Peyer's patch (tissue), 4 donors: ENCODE data around the gene ARL4D.

Experiments used
- POLR2A ChIP-seq, 2 donors: fragments of 450-650 bp; IDR thresholded peaks; one replicate each; pipeline ENCODE4 v1.5.1; 2017; ENCODE audit warnings: antibody characterized with exemption in 2 of 2, mild to moderate bottlenecking in 2 of 2, moderate library complexity in 2 of 2
- TF ChIP-seq, protein P1 (sequence below), 6 experiments: fragments of 450-650 bp in 4 of 6; fragments of 200-600 bp in 2 of 6; sonication (generic) in 1 of 6; IDR thresholded peaks; one replicate each; pipeline ENCODE4 v1.5.1; 2017 to 2019; ENCODE audit warnings: antibody characterized with exemption in 6 of 6, mild to moderate bottlenecking in 3 of 6, moderate library complexity in 1 of 6

GRCh38 chr17:43367737-43368242 lies 31.0 kb upstream of the ARL4D start:
- TF ChIP-seq, protein P1, sequence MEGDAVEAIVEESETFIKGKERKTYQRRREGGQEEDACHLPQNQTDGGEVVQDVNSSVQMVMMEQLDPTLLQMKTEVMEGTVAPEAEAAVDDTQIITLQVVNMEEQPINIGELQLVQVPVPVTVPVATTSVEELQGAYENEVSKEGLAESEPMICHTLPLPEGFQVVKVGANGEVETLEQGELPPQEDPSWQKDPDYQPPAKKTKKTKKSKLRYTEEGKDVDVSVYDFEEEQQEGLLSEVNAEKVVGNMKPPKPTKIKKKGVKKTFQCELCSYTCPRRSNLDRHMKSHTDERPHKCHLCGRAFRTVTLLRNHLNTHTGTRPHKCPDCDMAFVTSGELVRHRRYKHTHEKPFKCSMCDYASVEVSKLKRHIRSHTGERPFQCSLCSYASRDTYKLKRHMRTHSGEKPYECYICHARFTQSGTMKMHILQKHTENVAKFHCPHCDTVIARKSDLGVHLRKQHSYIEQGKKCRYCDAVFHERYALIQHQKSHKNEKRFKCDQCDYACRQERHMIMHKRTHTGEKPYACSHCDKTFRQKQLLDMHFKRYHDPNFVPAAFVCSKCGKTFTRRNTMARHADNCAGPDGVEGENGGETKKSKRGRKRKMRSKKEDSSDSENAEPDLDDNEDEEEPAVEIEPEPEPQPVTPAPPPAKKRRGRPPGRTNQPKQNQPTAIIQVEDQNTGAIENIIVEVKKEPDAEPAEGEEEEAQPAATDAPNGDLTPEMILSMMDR (IDR thresholded peaks at IDR 0.05) = no peak
- no peak for TF ChIP-seq POLR2A (IDR thresholded peaks at IDR 0.05)
